CD14-positive monocyte (primary cell): ENCODE data around the gene WDR91. TPM values are rescaled to one million over a fixed set of nuclear protein-coding genes. Genes with fewer than 3 reads are reported as not detected.
A peak's percentile ranks its signal among the peaks of the same experiment; 100 is the strongest.

ENCODE experiments used
- DNase-seq, 3 donors: peaks; one replicate each; pipeline ENCODE4 v3.0.0-alpha.2; 2011 to 2022
- H2AFZ ChIP-seq: 2 replicates; pipeline ENCODE4 v1.6.0; 2012; ENCODE audit warnings: mild to moderate bottlenecking, low read depth, low read length, inconsistent platforms; ENCODE audit not compliant: insufficient read depth, poor library complexity, severe bottlenecking
- H3K27ac ChIP-seq, 2 donors: 1 replicate in 1 of 2; 2 replicates in 1 of 2; pipeline ENCODE4 v1.5.1; 2012 to 2013; ENCODE audit warnings: low read length in 2 of 2, control low read depth in 1 of 2, inconsistent platforms in 1 of 2, low read depth in 1 of 2, mild to moderate bottlenecking in 1 of 2
- H3K27me3 ChIP-seq, 2 donors: one replicate each; pipeline versions ENCODE4 v1.6.0 to v1.6.1; 2011 to 2013; ENCODE audit warnings: low read length in 2 of 2; ENCODE audit not compliant: control insufficient read depth in 2 of 2, insufficient read depth in 2 of 2
- H3K36me3 ChIP-seq, 2 donors: replicated peaks in 1 of 2; 1 replicate in 1 of 2; 2 replicates in 1 of 2; pipeline versions ENCODE4 v1.5.1 to v1.6.1; 2012 to 2013; ENCODE audit warnings: low read length in 2 of 2, control low read depth in 1 of 2, inconsistent platforms in 1 of 2, mild to moderate bottlenecking in 1 of 2; ENCODE audit not compliant: insufficient read depth in 2 of 2, control insufficient read depth in 1 of 2
- H3K4me1 ChIP-seq, 2 donors: 1 replicate in 1 of 2; 2 replicates in 1 of 2; pipeline versions ENCODE4 v1.5.1 to v1.6.1; 2012 to 2013; ENCODE audit warnings: low read length in 2 of 2, control low read depth in 1 of 2, inconsistent platforms in 1 of 2, mild to moderate bottlenecking in 1 of 2, moderate library complexity in 1 of 2; ENCODE audit not compliant: insufficient read depth in 2 of 2, control insufficient read depth in 1 of 2
- H3K4me2 ChIP-seq: replicated peaks from 2 replicates; pipeline ENCODE3; 2012; ENCODE audit warnings: low read length, moderate library complexity, mild to moderate bottlenecking; ENCODE audit not compliant: poor library complexity, severe bottlenecking; ENCODE audit errors: extremely low read depth
- H3K4me3 ChIP-seq, 3 experiments: fragments of 200-600 bp in 1 of 3; sonication (generic) in 1 of 3; replicated peaks in 1 of 3; 1 replicate in 2 of 3; 2 replicates in 1 of 3; pipeline ENCODE4 v1.5.1; 2011 to 2013; ENCODE audit warnings: low read length in 3 of 3, mild to moderate bottlenecking in 3 of 3, control low read depth in 2 of 3, low read depth in 2 of 3, inconsistent platforms in 1 of 3, moderate library complexity in 1 of 3
- H3K79me2 ChIP-seq: 2 replicates; pipeline ENCODE4 v1.6.0; 2012; ENCODE audit warnings: mild to moderate bottlenecking, control low read depth, inconsistent platforms, low read length, moderate library complexity; ENCODE audit not compliant: insufficient read depth
- H3K9ac ChIP-seq: 2 replicates; pipeline ENCODE4 v1.6.0; 2017; ENCODE audit warnings: low read length, mild to moderate bottlenecking; ENCODE audit not compliant: insufficient read depth, poor library complexity, severe bottlenecking
- H3K9me3 ChIP-seq, 2 donors: replicated peaks in 1 of 2; 1 replicate in 1 of 2; 2 replicates in 1 of 2; pipeline versions ENCODE4 v1.5.1 to v1.6.1; 2012 to 2013; ENCODE audit warnings: low read length in 2 of 2, control low read depth in 1 of 2; ENCODE audit not compliant: control insufficient read depth in 1 of 2, insufficient read depth in 1 of 2
- H4K20me1 ChIP-seq: 2 replicates; pipeline ENCODE4 v1.6.0; 2012; ENCODE audit warnings: mild to moderate bottlenecking, low read length, control low read depth, moderate library complexity; ENCODE audit not compliant: insufficient read depth
- H3K27ac Mint-ChIP-seq, 7 donors: one replicate each; pipeline ENCODE4 v1.8.0; 2020; ENCODE audit warnings: mild to moderate bottlenecking in 7 of 7, mixed read lengths in 7 of 7, moderate library complexity in 6 of 7, inconsistent platforms in 2 of 7
- H3K27me3 Mint-ChIP-seq, 3 donors: one replicate each; pipeline ENCODE4 v1.8.0; 2021 to 2022; ENCODE audit warnings: low read depth in 3 of 3, mild to moderate bottlenecking in 3 of 3, mixed read lengths in 3 of 3, moderate library complexity in 3 of 3, inconsistent platforms in 1 of 3
- H3K36me3 Mint-ChIP-seq, 2 donors: one replicate each; pipeline ENCODE4 v1.8.0; 2020; ENCODE audit warnings: mixed read lengths in 2 of 2, inconsistent platforms in 1 of 2, mild to moderate bottlenecking in 1 of 2
- H3K4me1 Mint-ChIP-seq: one replicate; pipeline ENCODE4 v1.8.0; 2020; ENCODE audit warnings: mild to moderate bottlenecking, mixed read lengths
- H3K4me3 Mint-ChIP-seq, 2 donors: one replicate each; pipeline ENCODE4 v1.8.0; 2020; ENCODE audit warnings: mild to moderate bottlenecking in 2 of 2, mixed read lengths in 2 of 2, moderate library complexity in 1 of 2
- H3K9me3 Mint-ChIP-seq, 7 donors: one replicate each; pipeline ENCODE4 v1.8.0; 2020 to 2022; ENCODE audit warnings: mixed read lengths in 7 of 7, mild to moderate bottlenecking in 6 of 7, moderate library complexity in 6 of 7, inconsistent platforms in 2 of 7
- WGBS: methylation state at CpG from one replicate; pipeline ENCODE4 v1.1.5; 2013; ENCODE audit warnings: missing lambda C conversion rate; ENCODE audit not compliant: insufficient coverage; 5-methylcytosine and 5-hydroxymethylcytosine counted together
- intact Hi-C, 2 donors: fragments of 100-400 bp; cut with micrococcal nuclease; formaldehyde crosslinking; loops; one replicate each; pipeline versions ENCODE4 v1.15.0 to v1.15.1; 2023
- polyA plus RNA-seq, 3 donors: library from polyadenylated mRNA; depleted of rRNA in 1 of 3; unstranded in 2 of 3; stranded (reverse) in 1 of 3; fragments of 300-500 nt in 2 of 3; fragments of >200 nt in 1 of 3; fragmentation: Illumina TruSeq in 2 of 3; gene quantifications; 1 replicate in 2 of 3; 2 replicates in 1 of 3; pipeline ENCODE4 v1.2.3, GENCODE V29; 2012 to 2021
- TF ChIP-seq, protein P1 (sequence below): fragments of 200-600 bp; IDR thresholded peaks from one replicate; pipeline ENCODE4 v1.8.0; 2022; ENCODE audit warnings: antibody characterized with exemption, mild to moderate bottlenecking

Gene WDR91
- polyA plus RNA-seq, 3 donors = 2.5 to 35.0 (median 3.9) TPM

DNA sequence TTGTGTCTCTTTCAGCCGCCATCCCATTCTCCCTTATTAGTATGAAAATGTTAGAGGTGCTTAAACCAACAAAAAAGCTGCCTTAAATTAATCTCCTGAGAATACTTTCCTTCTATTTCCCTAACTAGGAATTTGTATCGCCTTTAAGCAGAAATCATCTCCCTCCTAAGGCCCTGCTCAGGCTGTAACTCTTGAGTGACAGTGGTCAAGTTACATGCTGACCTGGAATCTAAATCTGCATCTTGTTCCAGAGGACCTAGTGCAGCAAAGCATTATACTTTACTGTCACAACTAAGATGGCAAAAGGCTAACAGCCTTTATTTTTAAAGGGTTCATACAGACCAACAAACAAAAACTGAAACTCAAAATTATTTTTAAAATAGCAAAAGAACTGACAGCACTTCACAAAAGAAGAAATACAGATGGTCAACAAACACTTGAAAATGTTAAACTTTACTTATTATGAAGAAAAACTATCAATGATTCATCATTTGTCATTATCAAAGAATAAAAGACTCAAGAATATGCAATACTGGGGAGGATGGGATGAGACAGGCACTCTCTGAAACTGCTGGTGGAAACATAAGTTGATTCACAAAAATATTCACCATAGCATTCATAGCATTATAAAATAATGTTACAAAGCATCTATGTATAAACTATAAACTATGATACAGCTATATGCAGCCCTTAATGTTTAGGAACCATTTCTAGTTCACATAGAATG lies 51.8 kb downstream of the WDR91 start:
- H3K4me3 ChIP-seq = peak overlapping the region in 1 of 3 experiments; percentile 48
- peaks cover 39% of the 10 kb centered on the region for H3K4me1 Mint-ChIP-seq
- WGBS = 100% methylated on average over 1 of the region's 2 CpGs
- H3K9me3 Mint-ChIP-seq = peaks cover 20 to 35% (median 26%) of the 10 kb centered on the region in 7 donors
- peaks cover 52 to 67% of the 10 kb centered on the region in 2 donors for H3K36me3 Mint-ChIP-seq
- no peak overlapping the region for H3K4me3 Mint-ChIP-seq
- H3K9me3 ChIP-seq = peaks cover 13 to 22% of the 10 kb centered on the region in 2 donors
- H3K79me2 ChIP-seq = peaks cover 78% of the 10 kb centered on the region
- no peak for DNase-seq
- no peak overlapping the region for H3K9ac ChIP-seq
- H3K4me2 ChIP-seq = peak overlapping the region; percentile 50
- H3K36me3 ChIP-seq = peaks cover 3 to 52% of the 10 kb centered on the region in 2 donors
- no peaks in the 10 kb centered on the region for H3K27me3 Mint-ChIP-seq
- no peaks in the 10 kb centered on the region for H3K27me3 ChIP-seq
- H2AFZ ChIP-seq = no peak overlapping the region
- peaks cover 32 to 39% of the 10 kb centered on the region in 2 donors for H3K4me1 ChIP-seq
- peak overlapping the region; percentile 6 to 95 (median 85) for H3K27ac Mint-ChIP-seq
- peaks cover 35% of the 10 kb centered on the region for H4K20me1 ChIP-seq
- TF ChIP-seq, protein P1, sequence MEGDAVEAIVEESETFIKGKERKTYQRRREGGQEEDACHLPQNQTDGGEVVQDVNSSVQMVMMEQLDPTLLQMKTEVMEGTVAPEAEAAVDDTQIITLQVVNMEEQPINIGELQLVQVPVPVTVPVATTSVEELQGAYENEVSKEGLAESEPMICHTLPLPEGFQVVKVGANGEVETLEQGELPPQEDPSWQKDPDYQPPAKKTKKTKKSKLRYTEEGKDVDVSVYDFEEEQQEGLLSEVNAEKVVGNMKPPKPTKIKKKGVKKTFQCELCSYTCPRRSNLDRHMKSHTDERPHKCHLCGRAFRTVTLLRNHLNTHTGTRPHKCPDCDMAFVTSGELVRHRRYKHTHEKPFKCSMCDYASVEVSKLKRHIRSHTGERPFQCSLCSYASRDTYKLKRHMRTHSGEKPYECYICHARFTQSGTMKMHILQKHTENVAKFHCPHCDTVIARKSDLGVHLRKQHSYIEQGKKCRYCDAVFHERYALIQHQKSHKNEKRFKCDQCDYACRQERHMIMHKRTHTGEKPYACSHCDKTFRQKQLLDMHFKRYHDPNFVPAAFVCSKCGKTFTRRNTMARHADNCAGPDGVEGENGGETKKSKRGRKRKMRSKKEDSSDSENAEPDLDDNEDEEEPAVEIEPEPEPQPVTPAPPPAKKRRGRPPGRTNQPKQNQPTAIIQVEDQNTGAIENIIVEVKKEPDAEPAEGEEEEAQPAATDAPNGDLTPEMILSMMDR = no peak
- peak overlapping the region in 1 of 2 donors; percentile 82 for H3K27ac ChIP-seq
- intact Hi-C loops = loop anchor here in 1 of 2 donors (10.0 kb wide), 1 partner anchor 45 kb away; no protein-coding TSS in a partner anchor

DNA sequence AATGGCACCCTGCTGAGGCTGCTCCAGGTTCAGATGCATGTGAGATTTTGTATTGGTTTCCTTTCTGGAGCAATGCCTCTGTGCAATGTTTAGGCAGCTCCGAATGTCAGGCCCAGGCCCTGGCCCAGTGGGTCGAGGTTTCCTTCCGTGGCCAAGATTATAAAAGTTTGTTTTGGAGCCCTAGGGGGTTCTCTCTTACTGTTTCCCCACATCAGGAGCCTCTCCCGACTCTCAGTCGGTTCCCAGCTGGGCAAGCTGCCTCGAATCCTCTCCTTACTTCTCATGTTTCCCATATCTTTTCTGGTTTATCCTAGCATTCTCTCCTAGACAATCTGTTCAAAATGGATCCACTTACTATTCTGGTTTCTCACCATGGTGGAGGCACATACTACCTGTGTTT lies 52.5 kb downstream of the WDR91 start:
- Histone ChIP-seq H3K9me3 (peaks cover 13 to 22% of the 10 kb centered on the region in 2 donors), H3K27ac (peak overlapping the region in 1 of 2 donors; percentile 82), H3K4me1 (peaks cover 32 to 36% of the 10 kb centered on the region in 2 donors), H2AFZ (no peak overlapping the region), H3K4me2 (no peak overlapping the region), H3K4me3 (no peak overlapping the region), H3K36me3 (peaks cover 0 to 45% of the 10 kb centered on the region in 2 donors), H3K9ac (no peak overlapping the region), H3K27me3 (no peaks in the 10 kb centered on the region), H3K79me2 (peaks cover 79% of the 10 kb centered on the region), H4K20me1 (peaks cover 29% of the 10 kb centered on the region)
- no peak for DNase-seq
- H3K9me3 Mint-ChIP-seq = peaks cover 20 to 40% (median 29%) of the 10 kb centered on the region in 7 donors
- no peak overlapping the region for H3K4me3 Mint-ChIP-seq
- H3K27me3 Mint-ChIP-seq = no peaks in the 10 kb centered on the region
- intact Hi-C loops = no loop called here
- H3K36me3 Mint-ChIP-seq = peaks cover 48 to 67% of the 10 kb centered on the region in 2 donors
- WGBS = 93% methylated on average over 4 of the region's 6 CpGs
- TF ChIP-seq, protein P1 = no peak
- H3K27ac Mint-ChIP-seq = peak overlapping the region in 2 of 7 donors; percentile 85 to 95
- peaks cover 36% of the 10 kb centered on the region for H3K4me1 Mint-ChIP-seq
